ENCODE data around the gene RAB8B. TPM values are rescaled to one million over a fixed set of nuclear protein-coding genes. Genes with fewer than 3 reads are reported as not detected.

The RAB8B gene
- total and polyA plus RNA-seq, 2 donors from 2014 or later: 7.1 to 33.6 TPM

GRCh38 chr15:63194880-63195568 lies 5.6 kb downstream of the RAB8B start:
- H3K27ac ChIP-seq (ENCODE audit: low read depth in 2 of 2, low read length in 2 of 2): no peak overlapping the region
- no peak overlapping the region for H3K9ac ChIP-seq (ENCODE audit: low read length in 3 of 3)
- FAIRE-seq: no peak

GRCh38 chr15:63195569-63196015 lies 6.2 kb downstream of the RAB8B start:
- Histone ChIP-seq H3K9ac (ENCODE audit: low read length in 3 of 3) (no peak overlapping the region), H3K4me1 (ENCODE audit: control insufficient read depth in 2 of 3, insufficient read depth in 2 of 3, low read depth in 1 of 3, low read length in 3 of 3) (peaks cover 0 to 7% (median 6%) of the 10 kb centered on the region in 3 donors), H3K4me3 (ENCODE audit: low read length in 3 of 3) (no peak overlapping the region), H3K27ac (ENCODE audit: low read depth in 2 of 2, low read length in 2 of 2) (no peak overlapping the region), H3K27me3 (ENCODE audit: control insufficient read depth, insufficient read depth, low read length) (no peaks in the 10 kb centered on the region), H3K9me3 (ENCODE audit: control insufficient read depth in 2 of 3, insufficient read depth in 1 of 3, low read length in 3 of 3) (no peaks in the 10 kb centered on the region), H3K36me3 (ENCODE audit: control insufficient read depth in 2 of 3, insufficient read depth in 3 of 3, low read length in 3 of 3) (no peaks in the 10 kb centered on the region)
- DNase-seq (no peak), FAIRE-seq (no peak)
- intact Hi-C loops (cut with DNase I): loop anchor here (10.0 kb wide), 1 partner anchor 69 kb away; no protein-coding TSS in a partner anchor
- TF ChIP-seq CTCF (IDR thresholded peaks at IDR 0.05; ENCODE audit: borderline replicate concordance, extremely low read depth, insufficient read depth): no peak

More at GRCh38 chr15:63194880-63195568, 5.6 kb downstream of the RAB8B start:
- peak in 1 of 5 donors; percentile 24 for DNase-seq
- no peak for TF ChIP-seq CTCF (IDR thresholded peaks at IDR 0.05; ENCODE audit: borderline replicate concordance, extremely low read depth, insufficient read depth)
- Histone ChIP-seq H3K36me3 (ENCODE audit: control insufficient read depth in 2 of 3, insufficient read depth in 3 of 3, low read length in 3 of 3) (no peaks in the 10 kb centered on the region), H3K4me1 (ENCODE audit: control insufficient read depth in 2 of 3, insufficient read depth in 2 of 3, low read depth in 1 of 3, low read length in 3 of 3) (peaks cover 0 to 9% (median 7%) of the 10 kb centered on the region in 3 donors), H3K4me3 (ENCODE audit: low read length in 3 of 3) (no peak overlapping the region), H3K9me3 (ENCODE audit: control insufficient read depth in 2 of 3, insufficient read depth in 1 of 3, low read length in 3 of 3) (no peaks in the 10 kb centered on the region), H3K27me3 (ENCODE audit: control insufficient read depth, insufficient read depth, low read length) (no peaks in the 10 kb centered on the region)
- intact Hi-C loops (cut with DNase I): loop anchor here (10.0 kb wide), 1 partner anchor 70 kb away; no protein-coding TSS in a partner anchor

- H3K27ac ChIP-seq (ENCODE audit: low read depth in 2 of 2, low read length in 2 of 2): no peak overlapping the region
- no peaks in the 10 kb centered on the region for H3K27me3 ChIP-seq (ENCODE audit: control insufficient read depth, insufficient read depth, low read length)
- FAIRE-seq (no peak), DNase-seq (no peak)
- H3K4me1 ChIP-seq (ENCODE audit: control insufficient read depth in 2 of 3, insufficient read depth in 2 of 3, low read depth in 1 of 3, low read length in 3 of 3): peaks cover 0 to 4% (median 3%) of the 10 kb centered on the region in 3 donors
- no peak for TF ChIP-seq CTCF (IDR thresholded peaks at IDR 0.05; ENCODE audit: borderline replicate concordance, extremely low read depth, insufficient read depth)
- H3K36me3 ChIP-seq (ENCODE audit: control insufficient read depth in 2 of 3, insufficient read depth in 3 of 3, low read length in 3 of 3): no peaks in the 10 kb centered on the region
- intact Hi-C loops (cut with DNase I): loop anchor here (10.0 kb wide), 1 partner anchor 68 kb away; no protein-coding TSS in a partner anchor
- no peak overlapping the region for H3K9ac ChIP-seq (ENCODE audit: low read length in 3 of 3)
- H3K4me3 ChIP-seq (ENCODE audit: low read length in 3 of 3): no peak overlapping the region
- no peaks in the 10 kb centered on the region for H3K9me3 ChIP-seq (ENCODE audit: control insufficient read depth in 2 of 3, insufficient read depth in 1 of 3, low read length in 3 of 3)
Measured at GRCh38 chr15:63196842-63197241, 7.4 kb downstream of the RAB8B start.
